ENCODE data around the gene NBAS.
"Not testable (repeated sequence)": the region's sequence is repeated elsewhere in the genome, so short reads cannot be mapped to it uniquely, and the experiment has no call there.

NBAS gene

GRCh38 chr2:15559379-15560139 is 1.6 kb downstream of the NBAS start:
- DNase-seq (ENCODE audit: low read depth in 2 of 2): no peak

DNA sequence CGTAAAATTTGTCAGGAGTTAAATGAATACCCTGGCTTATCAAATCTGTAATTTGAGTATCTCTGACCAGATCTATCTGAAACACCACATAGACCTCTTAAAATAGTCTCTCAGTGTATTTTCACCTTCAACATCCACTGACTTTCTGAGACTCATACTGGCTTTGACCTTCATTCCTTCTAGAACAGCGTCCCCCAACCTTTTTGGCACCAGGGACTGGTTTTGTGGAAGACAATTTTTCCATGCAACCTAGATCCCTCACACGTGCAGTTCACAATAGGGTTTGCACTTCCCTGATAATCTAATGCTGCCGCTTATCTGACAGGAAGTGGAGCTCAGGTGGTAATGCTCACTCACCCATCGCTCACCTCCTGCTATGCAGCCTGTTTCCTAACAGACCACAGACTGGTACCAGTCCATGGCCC is 3.2 kb downstream of the NBAS start:
- no peak for DNase-seq (ENCODE audit: low read depth in 2 of 2)

GRCh38 chr2:15556311-15556930 is 4.7 kb downstream of the NBAS start:
- no peak for DNase-seq (ENCODE audit: low read depth in 2 of 2)

GRCh38 chr2:15555760-15556193 is 5.4 kb downstream of the NBAS start:
- no peak for DNase-seq (ENCODE audit: low read depth in 2 of 2)

DNA sequence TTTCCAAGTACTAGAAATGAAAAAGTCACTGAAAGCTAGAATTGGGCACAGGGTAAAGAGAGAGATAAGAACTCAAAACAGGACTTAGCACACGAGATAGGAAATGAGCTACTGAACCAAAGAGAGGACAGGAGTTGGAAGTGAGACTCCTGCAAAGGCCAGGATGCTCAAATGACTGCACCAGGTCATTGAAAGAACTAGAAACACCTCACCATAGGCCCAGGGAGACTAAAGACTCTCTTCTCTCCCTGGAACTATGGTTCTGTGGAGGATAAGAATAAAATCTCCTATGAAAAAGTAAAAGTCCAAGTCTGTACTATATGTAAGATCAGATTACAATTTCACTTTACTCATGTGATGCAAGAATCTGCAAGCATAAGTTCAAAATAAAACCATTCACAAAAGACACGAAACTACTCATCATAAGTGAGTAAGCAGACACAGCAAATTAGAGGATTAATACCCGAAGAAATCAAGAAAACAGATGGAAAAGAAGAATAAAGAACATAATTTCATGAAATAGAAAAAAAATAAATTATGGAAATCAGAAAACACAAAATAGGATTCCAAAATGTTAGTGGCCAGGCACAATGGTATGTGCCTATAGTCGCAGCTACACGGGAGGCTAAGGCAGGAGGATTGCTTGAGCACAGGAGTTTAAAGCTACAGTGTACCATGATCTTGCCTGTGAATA is 6.5 kb downstream of the NBAS start:
- no peak for DNase-seq (ENCODE audit: low read depth in 2 of 2)

GRCh38 chr2:15553951-15554350 is 7.2 kb downstream of the NBAS start:
- DNase-seq (ENCODE audit: low read depth in 2 of 2): no peak

DNA sequence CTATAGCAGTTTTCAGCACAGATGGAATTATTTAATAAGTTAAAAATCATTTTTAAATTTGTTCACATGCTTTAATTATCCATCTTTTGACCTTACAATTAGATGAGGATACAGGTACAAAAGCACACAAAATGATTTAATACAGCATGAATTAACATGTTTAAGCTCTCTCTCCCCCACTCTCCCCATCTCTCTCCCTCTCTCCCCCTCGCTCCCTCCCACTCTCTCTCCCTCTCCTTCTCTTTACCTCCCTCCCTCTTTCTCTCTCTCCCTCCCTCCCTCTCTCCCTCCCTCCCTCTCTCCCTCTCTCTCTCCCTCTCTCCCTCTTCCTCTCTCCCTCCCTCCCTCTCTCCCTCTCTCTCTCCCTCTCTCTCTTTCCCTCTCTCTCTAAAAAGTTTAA is 7.6 kb downstream of the NBAS start:
- no peak for DNase-seq (ENCODE audit: low read depth in 2 of 2)

DNA sequence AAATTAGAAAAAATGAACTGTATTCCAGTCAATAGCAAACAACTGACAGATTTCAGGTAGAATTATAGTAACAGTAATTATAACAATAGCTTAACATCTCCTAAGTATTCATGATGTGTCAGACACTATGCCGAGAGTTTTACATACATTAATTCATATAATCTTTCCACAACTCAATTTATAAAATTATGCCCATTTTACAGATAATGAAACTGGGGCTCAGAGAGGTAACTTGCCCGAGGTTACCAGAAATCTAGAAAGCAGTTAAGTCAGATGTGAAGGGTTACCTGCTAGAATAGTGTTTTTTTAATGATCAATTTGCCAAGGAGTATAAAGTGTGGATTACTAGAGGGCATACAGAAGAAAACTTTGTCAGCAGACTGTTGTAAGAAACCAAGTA is 12.2 kb downstream of the NBAS start:
- DNase-seq (ENCODE audit: low read depth in 2 of 2): no peak

- DNase-seq (ENCODE audit: low read depth in 2 of 2): no peak
These were observed 13.8 kb downstream of the NBAS start for GRCh38 chr2:15547115-15547876.

DNA sequence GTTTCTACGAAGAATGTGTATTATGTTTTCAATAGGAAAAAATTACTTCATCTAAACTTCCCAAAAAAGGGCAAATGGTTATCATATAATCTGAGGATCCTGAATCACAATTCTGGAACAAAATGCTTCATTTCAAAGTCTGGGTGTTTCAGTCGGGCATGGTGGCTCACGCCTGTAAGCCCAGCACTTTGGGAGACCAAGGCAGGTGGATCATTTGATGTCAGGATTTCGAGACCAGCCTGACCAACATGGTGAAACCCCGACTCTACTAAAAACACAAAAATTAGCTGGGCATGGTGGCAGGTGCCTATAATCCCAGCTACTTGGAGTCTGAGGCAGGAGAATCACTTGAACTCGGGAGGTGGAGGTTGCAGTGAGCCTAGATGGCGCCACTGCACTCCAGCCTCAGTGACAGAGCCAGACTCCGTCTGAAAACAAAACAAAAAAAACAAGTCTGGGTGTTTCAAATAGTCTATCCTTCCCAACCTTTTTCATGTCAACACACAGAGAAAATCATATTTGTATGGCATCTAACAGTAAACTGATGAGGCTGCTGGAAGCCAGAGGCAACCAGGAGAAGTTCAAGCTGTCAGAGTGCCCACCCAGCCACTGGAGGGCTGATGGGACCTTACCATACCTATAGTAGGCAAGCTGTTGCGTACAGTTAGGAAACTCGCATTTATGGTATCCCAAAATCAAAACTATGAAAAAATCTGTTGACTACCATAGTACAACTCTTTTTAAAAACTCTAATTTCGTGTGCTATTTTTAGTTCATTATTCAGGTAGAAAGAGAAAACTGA is 14.6 kb downstream of the NBAS start:
- DNase-seq (ENCODE audit: low read depth in 2 of 2): no peak

GRCh38 chr2:15544227-15544626 is 16.9 kb downstream of the NBAS start:
- no peak for DNase-seq (ENCODE audit: low read depth in 2 of 2)

DNA sequence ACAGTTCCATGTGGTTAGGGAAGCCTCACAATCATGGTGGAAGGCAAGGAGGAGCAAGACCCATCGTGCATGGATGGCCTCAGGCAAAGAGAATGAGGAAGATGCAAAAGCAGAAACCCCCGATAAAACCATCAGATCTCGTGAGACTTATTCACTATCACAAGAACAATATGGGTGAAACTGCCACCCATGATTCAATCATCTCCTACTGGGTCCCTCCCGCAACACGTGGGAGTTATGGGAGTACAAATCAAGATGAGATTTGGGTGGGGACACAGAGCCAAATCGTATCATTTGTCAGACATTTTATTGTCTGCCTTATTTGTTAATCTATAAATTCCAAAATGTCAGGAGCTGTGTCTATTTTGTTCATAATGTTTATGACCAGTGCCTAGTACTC is 17.6 kb downstream of the NBAS start:
- DNase-seq (ENCODE audit: low read depth in 2 of 2): no peak

DNA sequence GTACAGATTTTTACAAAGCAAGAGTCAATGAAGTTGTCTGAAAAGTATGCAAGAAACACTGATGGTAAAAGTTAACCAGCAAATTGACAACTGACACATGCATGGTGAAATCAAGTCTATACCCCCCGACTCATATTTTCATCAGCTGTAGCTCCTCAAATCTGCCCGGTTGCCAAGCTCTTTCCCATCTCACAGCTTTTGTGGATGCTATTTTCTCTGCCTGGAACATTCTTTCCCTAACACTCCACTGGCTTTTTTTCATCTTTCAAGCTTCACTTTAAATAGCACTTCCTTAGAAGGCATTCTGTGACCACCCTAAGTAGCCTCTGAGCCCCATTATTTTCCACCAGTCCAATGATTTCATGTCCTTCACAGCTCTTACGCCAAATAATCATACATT is 18.1 kb downstream of the NBAS start:
- DNase-seq (ENCODE audit: low read depth in 2 of 2): no peak

DNA sequence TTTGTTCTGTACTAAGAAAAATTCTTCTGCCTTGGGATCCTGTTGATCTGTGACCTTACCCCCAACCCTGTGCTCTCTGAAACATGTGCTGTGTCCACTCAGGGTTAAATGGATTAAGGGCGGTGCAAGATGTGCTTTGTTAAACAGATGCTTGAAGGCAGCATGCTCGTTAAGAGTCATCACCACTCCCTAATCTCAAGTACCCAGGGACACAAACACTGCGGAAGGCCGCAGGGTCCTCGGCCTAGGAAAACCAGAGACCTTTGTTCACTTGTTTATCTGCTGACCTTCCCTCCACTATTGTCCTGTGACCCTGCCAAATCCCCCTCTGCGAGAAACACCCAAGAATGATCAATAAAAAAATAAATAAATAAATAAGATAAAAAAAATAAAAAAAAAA is 18.9 kb downstream of the NBAS start:
- not testable (repeated sequence) for DNase-seq (ENCODE audit: low read depth in 2 of 2)

GRCh38 chr2:15540523-15540922 is 20.6 kb downstream of the NBAS start:
- not testable (repeated sequence) for DNase-seq (ENCODE audit: low read depth in 2 of 2)

GRCh38 chr2:15539999-15540398 is 21.1 kb downstream of the NBAS start:
- DNase-seq (ENCODE audit: low read depth in 2 of 2): no peak

- DNase-seq (ENCODE audit: low read depth in 2 of 2): no peak
These were observed 22.3 kb downstream of the NBAS start for GRCh38 chr2:15538792-15539191.

GRCh38 chr2:15533860-15534480 is 27.2 kb downstream of the NBAS start:
- DNase-seq (ENCODE audit: low read depth in 2 of 2): no peak

DNA sequence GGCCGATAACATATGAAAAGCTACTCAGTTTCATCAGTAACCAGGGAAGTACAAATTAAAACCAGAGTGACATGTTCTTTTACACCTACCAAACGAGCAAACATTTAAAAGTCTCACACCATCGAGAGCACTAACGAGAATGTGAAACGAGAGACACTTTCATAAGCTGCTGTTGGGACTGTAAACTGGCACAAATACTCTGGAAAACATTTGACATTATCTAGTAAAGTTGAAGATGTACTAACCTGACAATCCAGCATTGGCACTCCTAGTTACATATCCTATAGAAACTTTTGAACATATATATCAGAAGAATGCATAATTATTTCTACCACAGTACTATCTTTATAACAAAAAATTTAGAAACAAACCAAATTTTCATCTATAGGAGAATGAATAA is 28.1 kb downstream of the NBAS start:
- DNase-seq (ENCODE audit: low read depth in 2 of 2): no peak

- no peak for DNase-seq (ENCODE audit: low read depth in 2 of 2)
These were observed 29.9 kb downstream of the NBAS start for GRCh38 chr2:15531095-15531854.
